Measurements from ENCODE around the gene FCGR2B.
"Not testable (repeated sequence)": the region's sequence is repeated elsewhere in the genome, so short reads cannot be mapped to it uniquely, and the experiment has no call there.

DNA sequence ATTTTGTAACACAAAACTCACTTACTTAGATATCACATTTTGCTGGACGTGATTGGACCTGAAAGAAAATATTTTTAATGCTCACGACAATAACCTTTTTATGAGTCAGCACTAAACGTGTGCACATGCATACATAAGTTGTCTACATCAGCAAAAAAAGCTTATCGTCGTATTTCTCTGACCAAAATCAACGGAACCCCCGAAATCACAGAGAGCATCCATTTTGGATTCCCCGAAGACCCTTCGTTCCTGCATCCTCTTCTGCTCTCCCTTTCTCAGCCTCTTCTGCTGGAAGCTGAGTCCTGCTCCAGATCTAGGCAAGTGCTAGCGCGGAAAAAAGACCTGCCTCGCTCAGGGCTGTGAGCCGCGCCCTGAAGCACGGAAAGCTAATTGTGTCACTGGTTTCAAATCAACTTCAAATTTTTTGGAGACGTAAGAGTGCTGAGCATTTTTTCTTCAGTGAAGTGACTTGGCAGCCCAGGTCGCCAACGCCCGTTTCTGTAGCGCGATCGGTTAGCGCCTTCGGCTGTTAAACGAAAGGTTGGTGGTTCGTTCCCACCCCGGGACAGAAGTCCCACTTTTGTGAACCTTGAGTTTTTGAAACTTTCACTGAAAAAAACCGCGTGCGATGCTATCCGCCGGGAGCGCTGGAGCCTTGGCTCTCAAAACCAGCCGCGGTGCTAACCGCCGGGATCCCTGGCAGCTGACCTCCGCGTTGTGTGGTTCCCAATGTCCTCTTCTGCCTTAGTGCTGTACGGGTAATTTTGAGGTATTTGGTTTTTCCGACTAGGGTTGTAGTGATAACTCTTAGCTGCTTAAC, 41.6 kb upstream of the FCGR2B start:
- TF ChIP-seq, protein P1, sequence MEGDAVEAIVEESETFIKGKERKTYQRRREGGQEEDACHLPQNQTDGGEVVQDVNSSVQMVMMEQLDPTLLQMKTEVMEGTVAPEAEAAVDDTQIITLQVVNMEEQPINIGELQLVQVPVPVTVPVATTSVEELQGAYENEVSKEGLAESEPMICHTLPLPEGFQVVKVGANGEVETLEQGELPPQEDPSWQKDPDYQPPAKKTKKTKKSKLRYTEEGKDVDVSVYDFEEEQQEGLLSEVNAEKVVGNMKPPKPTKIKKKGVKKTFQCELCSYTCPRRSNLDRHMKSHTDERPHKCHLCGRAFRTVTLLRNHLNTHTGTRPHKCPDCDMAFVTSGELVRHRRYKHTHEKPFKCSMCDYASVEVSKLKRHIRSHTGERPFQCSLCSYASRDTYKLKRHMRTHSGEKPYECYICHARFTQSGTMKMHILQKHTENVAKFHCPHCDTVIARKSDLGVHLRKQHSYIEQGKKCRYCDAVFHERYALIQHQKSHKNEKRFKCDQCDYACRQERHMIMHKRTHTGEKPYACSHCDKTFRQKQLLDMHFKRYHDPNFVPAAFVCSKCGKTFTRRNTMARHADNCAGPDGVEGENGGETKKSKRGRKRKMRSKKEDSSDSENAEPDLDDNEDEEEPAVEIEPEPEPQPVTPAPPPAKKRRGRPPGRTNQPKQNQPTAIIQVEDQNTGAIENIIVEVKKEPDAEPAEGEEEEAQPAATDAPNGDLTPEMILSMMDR (IDR thresholded peaks at IDR 0.05), result not testable (repeated sequence)
- TF ChIP-seq FOSL2 (IDR thresholded peaks at IDR 0.05; ENCODE audit: borderline replicate concordance, low read depth), result peak; percentile 41; the same call in 1 of the 2 replicates
- TF ChIP-seq EZH2phosphoT487 (IDR thresholded peaks at IDR 0.05; ENCODE audit: borderline replicate concordance, low read depth); JUND (IDR thresholded peaks at IDR 0.05); MXI1 (IDR thresholded peaks at IDR 0.05; ENCODE audit: low read depth, low read length); GATA2 (CRISPR knock-in tag; IDR thresholded peaks at IDR 0.05); POLR2AphosphoS5 (IDR thresholded peaks at IDR 0.05; ENCODE audit: low read depth, low read length): not testable (repeated sequence)
- TF ChIP-seq, protein P2, sequence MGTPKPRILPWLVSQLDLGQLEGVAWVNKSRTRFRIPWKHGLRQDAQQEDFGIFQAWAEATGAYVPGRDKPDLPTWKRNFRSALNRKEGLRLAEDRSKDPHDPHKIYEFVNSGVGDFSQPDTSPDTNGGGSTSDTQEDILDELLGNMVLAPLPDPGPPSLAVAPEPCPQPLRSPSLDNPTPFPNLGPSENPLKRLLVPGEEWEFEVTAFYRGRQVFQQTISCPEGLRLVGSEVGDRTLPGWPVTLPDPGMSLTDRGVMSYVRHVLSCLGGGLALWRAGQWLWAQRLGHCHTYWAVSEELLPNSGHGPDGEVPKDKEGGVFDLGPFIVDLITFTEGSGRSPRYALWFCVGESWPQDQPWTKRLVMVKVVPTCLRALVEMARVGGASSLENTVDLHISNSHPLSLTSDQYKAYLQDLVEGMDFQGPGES (IDR thresholded peaks at IDR 0.05; ENCODE audit: low read depth, low read length), result not testable (repeated sequence)

Data from SK-N-SH (cell line).